NCI-H187 treated with DMSO at 0.1 percent for 48 hours (cell line): ENCODE results near the gene BRCA1.
"Not testable (repeated sequence)": the region's sequence is repeated elsewhere in the genome, so short reads cannot be mapped to it uniquely, and the experiment has no call there.

ENCODE experiments used
- DNase-seq: peaks from one replicate; lab custom pipeline; 2025; lab: John Stamatoyannopoulos, UW

The BRCA1 gene

GRCh38 chr17:43068570-43069367, 56.4 kb downstream of the BRCA1 start:
- DNase-seq: no peak

- no peak for DNase-seq
These were observed 62.1 kb downstream of the BRCA1 start for GRCh38 chr17:43062984-43063638.

- DNase-seq: no peak
These were observed 69.1 kb downstream of the BRCA1 start for GRCh38 chr17:43056051-43056450.

DNA sequence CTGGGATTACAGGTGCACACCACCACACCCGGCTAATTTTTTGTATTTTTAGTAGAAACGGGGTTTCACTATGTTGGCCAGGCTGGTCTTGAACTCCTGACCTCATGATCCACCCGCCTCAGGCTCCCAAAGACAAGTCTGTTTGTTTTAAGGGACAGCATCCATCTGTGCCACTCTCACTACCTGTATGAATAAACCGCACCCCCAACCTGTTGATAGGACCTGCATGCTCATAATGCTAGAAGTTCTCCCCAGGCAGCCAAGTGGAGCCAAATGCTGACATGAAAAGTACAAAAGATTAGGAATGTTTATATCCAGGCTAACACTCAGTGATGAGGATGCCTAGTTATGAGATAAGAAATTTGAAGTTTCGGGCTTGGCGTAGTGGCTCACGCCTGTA, 72.2 kb downstream of the BRCA1 start:
- DNase-seq: not testable (repeated sequence)

- DNase-seq: no peak
These were observed 73.2 kb downstream of the BRCA1 start for GRCh38 chr17:43051969-43052368.

DNA sequence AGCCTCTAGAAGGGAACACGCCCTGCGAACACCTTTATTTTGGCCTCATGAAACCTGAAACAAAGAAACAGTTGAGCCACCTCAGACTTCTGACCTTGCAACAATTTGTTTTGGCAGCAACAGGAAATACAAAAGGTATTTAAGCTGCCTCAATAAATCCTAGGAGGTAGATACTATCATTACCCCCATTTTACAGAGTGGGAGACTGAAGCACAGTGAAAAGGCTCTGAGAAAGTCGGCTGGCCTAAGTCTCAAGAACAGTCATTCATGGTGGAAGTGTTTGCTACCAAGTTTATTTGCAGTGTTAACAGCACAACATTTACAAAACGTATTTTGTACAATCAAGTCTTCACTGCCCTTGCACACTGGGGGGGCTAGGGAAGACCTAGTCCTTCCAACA, 81.1 kb downstream of the BRCA1 start:
- DNase-seq: no peak

DNA sequence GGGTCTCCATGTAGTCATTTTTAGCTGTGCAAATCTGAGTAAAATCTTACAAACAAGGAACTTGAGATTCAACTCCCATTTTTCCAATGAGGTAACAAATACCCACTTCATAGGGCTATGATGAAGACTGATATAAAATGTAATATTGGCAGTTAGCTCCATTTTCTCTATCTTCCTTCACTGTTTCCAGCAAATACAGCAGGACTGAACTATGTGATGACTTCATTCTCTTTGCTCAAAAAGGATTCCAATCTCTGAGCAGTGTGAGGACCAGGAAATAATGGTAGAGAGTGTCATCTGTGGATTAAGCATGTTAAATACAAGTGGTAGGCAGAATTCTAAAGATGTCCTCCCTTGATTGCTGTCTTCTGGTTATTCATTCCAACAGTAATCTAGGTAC, 81.9 kb downstream of the BRCA1 start:
- no peak for DNase-seq

DNA sequence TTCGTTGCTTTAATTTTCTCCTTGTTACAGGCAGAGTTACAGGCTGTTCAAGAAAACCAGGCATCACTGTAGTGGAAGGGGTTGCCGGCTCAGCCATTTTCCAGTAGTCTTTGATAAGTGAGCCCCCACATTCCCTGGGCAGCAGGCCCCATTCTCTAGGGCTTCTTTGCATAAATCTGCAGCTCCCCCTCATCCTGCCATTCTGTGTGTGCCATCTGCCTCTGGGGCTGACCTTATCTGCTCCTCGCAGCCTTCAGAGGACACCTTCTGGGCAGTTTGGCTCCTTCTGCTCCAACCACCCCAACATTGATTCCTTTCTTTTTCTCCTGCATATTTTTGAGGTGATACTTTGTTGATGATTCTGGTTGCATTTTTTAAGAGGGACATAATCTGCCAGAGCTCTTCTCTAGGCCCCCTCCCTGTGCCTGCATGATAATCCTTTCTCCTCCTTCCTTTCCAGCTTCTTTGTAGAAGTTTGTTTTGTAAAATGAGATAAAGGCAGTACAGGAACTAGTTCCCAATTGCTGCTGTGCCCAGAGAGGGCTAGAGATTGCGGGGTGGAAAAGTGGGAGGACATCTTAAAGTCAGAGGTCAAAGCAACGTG, 83.0 kb downstream of the BRCA1 start:
- no peak for DNase-seq

DNA sequence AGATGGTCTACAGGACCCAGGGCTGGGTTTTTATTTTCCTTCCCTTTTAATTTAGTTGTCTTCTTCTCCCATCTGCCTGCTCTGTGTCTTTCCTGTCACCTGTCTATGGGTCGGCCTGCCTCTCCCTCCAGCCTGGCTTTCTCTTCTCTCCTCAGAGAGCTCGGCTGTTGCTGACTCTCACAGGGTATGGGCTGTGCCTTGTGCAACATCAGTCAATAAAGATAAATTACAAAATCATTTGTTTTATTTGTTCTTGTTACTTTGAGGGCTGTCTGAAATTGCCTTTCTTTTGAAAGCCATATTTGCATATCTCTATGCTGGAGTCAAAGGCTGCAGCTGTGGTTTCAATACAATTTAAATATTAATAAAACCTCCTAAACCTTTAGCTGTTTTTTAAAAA, 84.5 kb downstream of the BRCA1 start:
- no peak for DNase-seq

- no peak for DNase-seq
These were observed 85.5 kb downstream of the BRCA1 start for GRCh38 chr17:43039646-43040045.

DNA sequence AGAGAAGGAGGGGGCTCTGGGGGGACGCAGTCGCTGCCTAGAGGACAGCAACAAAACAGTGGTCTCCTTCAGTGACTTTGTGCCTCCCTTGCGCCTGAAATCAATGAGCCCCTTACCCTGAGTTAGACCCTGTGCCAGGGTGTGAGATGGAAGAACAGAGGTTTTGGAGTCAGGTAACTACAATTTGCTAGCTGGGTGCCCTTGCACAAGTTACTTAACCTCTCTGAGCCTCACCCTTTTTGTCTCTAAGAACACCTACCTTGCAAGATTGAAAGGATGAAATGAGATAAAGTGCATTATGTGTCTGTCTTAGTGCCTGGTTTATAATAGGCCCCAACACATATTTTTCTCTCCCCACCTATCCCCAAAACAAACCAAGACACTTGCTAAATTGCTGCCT, 90.3 kb downstream of the BRCA1 start:
- DNase-seq: no peak

- no peak for DNase-seq
These were observed 90.9 kb downstream of the BRCA1 start for GRCh38 chr17:43033948-43034881.

GRCh38 chr17:43031666-43032065, 93.5 kb downstream of the BRCA1 start:
- DNase-seq: no peak

DNA sequence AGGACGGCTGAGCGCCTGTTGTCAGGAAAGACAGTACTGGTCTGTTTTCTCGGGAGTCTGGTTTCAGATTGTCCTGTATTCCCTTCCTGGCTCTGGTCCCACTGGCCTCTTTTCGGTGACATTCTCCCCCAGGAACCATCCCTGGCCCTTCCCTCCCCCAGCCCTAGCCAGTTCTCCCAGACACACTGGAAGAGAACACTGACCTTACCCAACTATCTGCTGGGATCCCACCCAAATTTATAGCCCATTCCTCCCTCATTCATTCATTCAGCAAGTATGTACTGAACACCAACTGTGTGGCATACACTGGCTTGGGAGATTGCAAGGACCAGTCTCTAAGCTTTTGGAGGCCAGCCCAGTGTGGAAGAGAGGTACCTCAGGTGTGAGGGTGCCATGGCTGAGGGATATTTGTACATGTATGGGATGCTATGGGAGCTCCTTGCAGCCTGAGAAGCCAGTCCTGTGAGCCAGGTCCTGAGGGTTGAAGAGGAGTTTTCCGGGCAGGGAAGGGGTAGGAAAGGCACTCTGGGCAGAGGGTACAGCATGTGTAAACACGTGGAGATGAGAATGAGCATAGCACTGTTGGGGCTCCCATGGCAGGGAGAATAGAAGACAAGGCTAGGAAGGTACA, 94.9 kb downstream of the BRCA1 start:
- DNase-seq: no peak

GRCh38 chr17:43028221-43028861, 96.8 kb downstream of the BRCA1 start:
- no peak for DNase-seq

DNA sequence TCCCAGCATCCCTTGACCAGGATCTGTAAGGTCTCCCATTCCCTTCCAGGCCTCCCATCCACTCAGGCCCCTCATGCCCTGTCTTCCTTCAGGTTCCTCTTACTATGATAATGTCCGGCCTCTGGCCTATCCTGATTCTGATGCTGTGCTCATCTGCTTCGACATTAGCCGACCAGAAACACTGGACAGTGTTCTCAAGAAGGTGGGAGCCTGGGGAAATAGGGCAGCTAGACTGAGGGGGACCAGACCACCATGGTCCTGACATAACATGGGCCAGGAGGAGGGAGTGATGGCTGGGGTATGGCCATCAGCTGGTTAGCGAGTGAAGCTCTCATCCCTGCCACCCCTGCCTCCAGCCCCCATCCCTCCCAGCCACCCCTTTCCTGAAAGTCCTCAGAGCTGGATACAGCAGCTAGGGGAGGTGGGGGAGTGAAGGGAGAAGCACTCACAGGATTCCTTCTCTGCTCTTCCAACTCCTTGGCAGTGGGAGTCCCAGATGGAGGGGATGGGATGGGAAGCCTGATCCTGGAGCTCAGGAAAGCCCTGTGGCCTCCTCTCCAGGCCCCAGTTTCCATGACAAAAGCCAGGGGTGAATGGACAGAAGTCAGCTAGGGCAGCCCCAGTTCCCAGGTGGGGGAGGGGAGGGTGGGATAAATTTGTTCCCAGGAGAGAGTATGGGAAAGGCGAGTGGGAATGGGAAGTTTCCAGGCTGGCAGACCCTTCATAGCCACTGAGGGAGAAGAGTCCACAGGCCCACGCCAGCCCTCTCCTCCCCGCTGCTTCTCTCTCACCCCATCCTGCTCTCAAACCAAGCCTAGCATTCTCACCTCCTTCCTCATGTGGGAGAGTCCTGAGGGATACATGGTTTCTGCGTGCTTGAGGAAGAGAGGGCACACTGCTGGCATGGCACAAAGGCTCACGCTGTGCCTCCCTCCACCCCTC, 97.8 kb downstream of the BRCA1 start:
- no peak for DNase-seq

DNA sequence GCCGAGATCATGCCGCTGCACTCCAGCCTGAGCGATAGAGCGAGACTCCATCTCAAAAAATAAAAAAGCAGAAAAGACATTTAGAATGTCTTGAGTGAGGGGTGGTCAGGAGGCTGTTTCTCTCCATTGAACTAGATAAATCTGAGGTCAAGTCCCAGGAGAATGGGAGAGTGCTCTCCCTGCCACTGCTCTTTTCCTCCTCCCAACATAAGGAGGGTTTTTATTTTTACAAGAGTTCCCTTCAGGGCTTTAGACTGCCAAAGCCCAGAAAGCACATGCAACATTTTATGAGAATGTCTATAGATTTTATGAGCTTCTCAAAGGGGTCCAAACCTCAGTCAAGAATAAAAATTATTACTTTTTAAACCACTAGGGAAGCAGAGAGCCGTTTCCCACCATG, 98.6 kb downstream of the BRCA1 start:
- DNase-seq: no peak

DNA sequence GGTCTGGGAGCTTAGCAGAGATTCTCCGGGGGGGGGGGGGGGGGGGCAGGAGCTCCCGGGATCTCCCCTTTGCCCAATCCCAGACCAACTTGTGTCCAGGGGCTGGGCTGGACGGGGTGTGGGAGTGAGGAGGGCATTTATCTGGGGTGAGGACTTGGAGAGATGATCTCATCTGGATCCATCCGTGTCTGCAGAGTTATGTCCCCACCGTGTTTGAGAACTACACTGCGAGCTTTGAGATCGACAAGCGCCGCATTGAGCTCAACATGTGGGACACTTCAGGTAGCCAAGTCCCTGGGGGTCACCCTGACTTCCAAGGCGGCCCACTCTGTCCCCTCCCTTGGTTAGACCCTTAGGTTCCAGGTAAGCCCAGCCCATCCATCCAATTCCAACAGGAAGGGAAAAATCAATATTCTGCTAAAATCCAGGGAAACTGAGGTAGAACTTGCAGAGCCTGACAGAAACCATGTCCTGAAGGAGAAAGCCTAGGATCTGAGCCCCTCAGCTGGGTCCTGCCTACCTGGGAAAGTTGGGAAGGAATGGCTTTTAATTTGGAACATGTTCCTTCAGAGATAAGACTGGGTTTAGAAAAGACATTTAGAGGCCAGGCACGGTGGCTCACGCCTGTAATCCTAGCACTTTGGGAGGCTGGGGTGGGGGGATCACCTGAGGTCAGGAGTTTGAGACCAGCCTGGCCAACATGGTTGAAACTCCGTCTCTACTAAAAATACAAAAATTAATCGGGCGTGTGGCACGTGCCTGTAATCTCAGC, 99.2 kb downstream of the BRCA1 start:
- DNase-seq: no peak

GRCh38 chr17:43025290-43025657, 99.9 kb downstream of the BRCA1 start:
- DNase-seq: no peak
